MCF 10A (cell line): ENCODE results near the gene ZNF274. TPM values are rescaled to one million over a fixed set of nuclear protein-coding genes. Genes with fewer than 3 reads are reported as not detected.

ENCODE experiments used
- BruUV-seq: library from RNA; stranded (reverse); fragments of 400-500 nt; replicated peaks from 2 replicates; lab custom pipeline; 2021; lab: Mats Ljungman, UMichigan
- CTCF ChIA-PET: fragments of 300-600 bp; sonication (Branson Sonifier 250); formaldehyde crosslinking; extraction: SDS; loops from one replicate; lab custom pipeline; 2021; ENCODE audit warnings: antibody characterized with exemption, inconsistent platforms; lab: Yijun Ruan, JAX
- POLR2A ChIA-PET: fragments of 300-600, 350-650 bp; sonication (Branson Sonifier 250); formaldehyde crosslinking; extraction: SDS; loops from one replicate; lab custom pipeline; 2020; ENCODE audit warnings: antibody characterized with exemption, inconsistent platforms; lab: Yijun Ruan, JAX
- DNase-seq: peaks from one replicate; pipeline ENCODE4 v3.0.0-alpha.2; 2018; ENCODE audit not compliant: unreplicated experiment
- H3K27ac Mint-ChIP-seq: one replicate; pipeline ENCODE4 v1.8.0; 2022; ENCODE audit warnings: mild to moderate bottlenecking, low read depth, mixed read lengths; ENCODE audit not compliant: unreplicated experiment
- H3K27me3 Mint-ChIP-seq: one replicate; pipeline ENCODE4 v1.8.0; 2022; ENCODE audit warnings: mixed read lengths; ENCODE audit not compliant: insufficient read depth, unreplicated experiment
- H3K36me3 Mint-ChIP-seq: one replicate; pipeline ENCODE4 v1.8.0; 2022; ENCODE audit warnings: mild to moderate bottlenecking, moderate library complexity, mixed read lengths; ENCODE audit not compliant: insufficient read depth, unreplicated experiment
- H3K4me1 Mint-ChIP-seq: one replicate; pipeline ENCODE4 v1.8.0; 2022; ENCODE audit warnings: mixed read lengths; ENCODE audit not compliant: insufficient read depth, unreplicated experiment
- H3K4me3 Mint-ChIP-seq: one replicate; pipeline ENCODE4 v1.8.0; 2022; ENCODE audit warnings: mild to moderate bottlenecking, moderate library complexity, mixed read lengths; ENCODE audit not compliant: unreplicated experiment
- H3K9me3 Mint-ChIP-seq: one replicate; pipeline ENCODE4 v1.8.0; 2022; ENCODE audit warnings: mixed read lengths; ENCODE audit not compliant: unreplicated experiment
- intact Hi-C: fragments of 100-400 bp; cut with micrococcal nuclease; formaldehyde crosslinking; loops from 2 replicates; pipeline ENCODE4 v1.14.1; 2022
- total RNA-seq: library from RNA; stranded (reverse); gene quantifications from 2 replicates; pipeline ENCODE4 v1.2.3, GENCODE V29; 2022
- TF ChIP-seq, protein P1 (sequence below): fragments of 200-600 bp; IDR thresholded peaks from one replicate; pipeline ENCODE4 v1.8.0; 2022; ENCODE audit warnings: antibody characterized with exemption, mild to moderate bottlenecking; ENCODE audit not compliant: unreplicated experiment

ZNF274 gene
- total RNA-seq, 1 experiment from 2014 or later, result 27.1 TPM

DNA sequence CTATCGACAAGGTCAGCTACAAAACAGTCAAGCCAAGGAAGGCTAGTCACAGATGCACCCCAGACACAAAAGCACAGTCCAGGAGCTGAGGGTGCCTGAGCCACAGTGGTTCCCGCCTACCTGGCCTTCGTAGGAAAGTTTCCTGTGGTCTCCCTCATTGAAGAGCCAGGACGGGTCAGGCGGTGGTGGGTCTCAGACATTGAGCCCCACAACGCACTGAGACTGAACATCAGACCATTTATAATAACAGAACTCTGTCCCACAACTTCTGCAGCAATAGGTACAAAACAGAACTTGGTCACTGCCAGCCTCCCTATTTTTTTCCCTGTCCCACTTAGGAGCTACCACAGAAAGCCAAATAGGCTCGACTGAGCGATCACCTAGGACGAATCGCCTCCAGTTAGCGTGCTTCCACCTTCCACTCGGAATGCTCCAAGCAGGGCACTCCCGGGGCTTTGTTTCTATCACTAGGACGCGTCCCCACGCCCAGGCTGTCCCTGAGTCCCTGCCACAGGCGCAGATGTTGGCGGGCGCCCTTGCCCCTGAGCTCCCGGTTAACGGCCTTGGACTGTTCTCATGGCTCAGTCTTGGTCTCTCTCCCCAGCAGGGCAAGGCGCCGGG is 45.2 kb downstream of the ZNF274 start:
- Mint-ChIP-seq H3K36me3 (peaks cover 46% of the 10 kb centered on the region), H3K27me3 (no peaks in the 10 kb centered on the region), H3K9me3 (peaks cover 22% of the 10 kb centered on the region), H3K4me1 (peaks cover 8% of the 10 kb centered on the region), H3K4me3 (peak overlapping the region; percentile 85), H3K27ac (peak overlapping the region; percentile 92)
- ChIA-PET POLR2A (interaction anchor here (0.6 to 2.5 kb wide), 18 partner anchors 9 to 1026 kb away, joined by 3 to 17 read pairs (median 4); partner anchors contain the start of genes ERVK3-1, TRIM28, ZNF274 and ZNF329), CTCF (interaction anchor here (0.6 to 1.4 kb wide), 5 partner anchors 17 to 116 kb away, joined by 3 to 6 read pairs (median 4); partner anchors contain the start of gene ZNF274)
- TSS peak; percentile 83 for BruUV-seq
- TF ChIP-seq, protein P1, sequence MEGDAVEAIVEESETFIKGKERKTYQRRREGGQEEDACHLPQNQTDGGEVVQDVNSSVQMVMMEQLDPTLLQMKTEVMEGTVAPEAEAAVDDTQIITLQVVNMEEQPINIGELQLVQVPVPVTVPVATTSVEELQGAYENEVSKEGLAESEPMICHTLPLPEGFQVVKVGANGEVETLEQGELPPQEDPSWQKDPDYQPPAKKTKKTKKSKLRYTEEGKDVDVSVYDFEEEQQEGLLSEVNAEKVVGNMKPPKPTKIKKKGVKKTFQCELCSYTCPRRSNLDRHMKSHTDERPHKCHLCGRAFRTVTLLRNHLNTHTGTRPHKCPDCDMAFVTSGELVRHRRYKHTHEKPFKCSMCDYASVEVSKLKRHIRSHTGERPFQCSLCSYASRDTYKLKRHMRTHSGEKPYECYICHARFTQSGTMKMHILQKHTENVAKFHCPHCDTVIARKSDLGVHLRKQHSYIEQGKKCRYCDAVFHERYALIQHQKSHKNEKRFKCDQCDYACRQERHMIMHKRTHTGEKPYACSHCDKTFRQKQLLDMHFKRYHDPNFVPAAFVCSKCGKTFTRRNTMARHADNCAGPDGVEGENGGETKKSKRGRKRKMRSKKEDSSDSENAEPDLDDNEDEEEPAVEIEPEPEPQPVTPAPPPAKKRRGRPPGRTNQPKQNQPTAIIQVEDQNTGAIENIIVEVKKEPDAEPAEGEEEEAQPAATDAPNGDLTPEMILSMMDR, result no peak
- DNase-seq, result no peak
- intact Hi-C loops, result loop anchor here (2.0 to 5.0 kb wide), 2 partner anchors 77 to 159 kb away; partner anchors contain the start of genes ERVK3-1 and RPS5

DNA sequence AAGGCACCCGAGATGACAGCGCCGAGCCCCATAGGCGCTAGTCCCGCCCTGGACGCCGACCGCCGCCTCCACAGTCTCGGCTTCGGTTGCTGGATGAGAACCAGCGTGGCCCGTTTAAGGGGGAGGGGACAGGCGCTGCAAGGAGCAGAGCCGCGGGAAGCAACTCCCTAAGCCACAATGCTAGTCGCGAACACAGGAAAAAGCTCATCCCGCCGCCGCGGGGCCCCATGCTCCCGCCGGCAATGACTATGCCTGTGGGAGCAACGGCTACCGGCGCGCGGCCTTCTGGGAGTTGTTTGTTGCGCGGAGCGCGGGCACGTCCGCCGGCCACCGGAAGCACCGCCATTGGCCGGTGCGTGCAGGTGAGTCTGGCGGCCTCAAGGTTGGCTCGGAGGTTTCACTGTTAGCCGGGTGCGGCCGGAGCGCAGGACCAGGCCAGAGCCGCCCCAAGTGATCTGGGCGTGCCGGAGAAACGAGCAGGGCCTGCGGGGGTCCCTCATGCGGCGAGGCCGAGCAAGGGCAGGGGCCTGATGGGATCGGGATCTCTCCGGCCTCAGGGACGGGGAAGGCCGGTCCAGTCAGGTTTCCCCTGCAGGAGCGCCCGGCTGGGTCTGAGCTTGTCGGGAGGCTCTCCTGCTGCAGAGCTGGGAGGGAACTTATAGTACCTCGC is 45.9 kb downstream of the ZNF274 start, which contains the start of gene ZNF544:
Gene ZNF544 (plus strand): TSS at position 330 of the 670 bp plus-strand sequence. CDS start 15,110 bp downstream, outside the sequence.
- ChIA-PET POLR2A (interaction anchor here (0.6 to 2.5 kb wide), 19 partner anchors 8 to 1026 kb away, joined by 3 to 17 read pairs (median 4); partner anchors contain the start of genes ERVK3-1, TRIM28, ZNF274 and ZNF329), CTCF (interaction anchor here (0.7 to 1.4 kb wide), 8 partner anchors 9 to 596 kb away, joined by 3 to 6 read pairs (median 4); partner anchors contain the start of genes ZNF211 and ZNF274)
- peaks cover 8% of the 10 kb centered on the region for H3K4me1 Mint-ChIP-seq
- no TSS peak for BruUV-seq
- TF ChIP-seq, protein P1, result no peak
- no peaks in the 10 kb centered on the region for H3K27me3 Mint-ChIP-seq
- peak; percentile 84 for DNase-seq
- peaks cover 29% of the 10 kb centered on the region for H3K9me3 Mint-ChIP-seq
- H3K36me3 Mint-ChIP-seq, result peaks cover 50% of the 10 kb centered on the region
- intact Hi-C loops, result loop anchor here (2.0 to 5.0 kb wide), 2 partner anchors 76 to 159 kb away; partner anchors contain the start of genes ERVK3-1 and RPS5
- H3K4me3 Mint-ChIP-seq, result peak within 1 kb of the TSS; percentile 85
- peak within 1 kb of the TSS; percentile 92 for H3K27ac Mint-ChIP-seq

DNA sequence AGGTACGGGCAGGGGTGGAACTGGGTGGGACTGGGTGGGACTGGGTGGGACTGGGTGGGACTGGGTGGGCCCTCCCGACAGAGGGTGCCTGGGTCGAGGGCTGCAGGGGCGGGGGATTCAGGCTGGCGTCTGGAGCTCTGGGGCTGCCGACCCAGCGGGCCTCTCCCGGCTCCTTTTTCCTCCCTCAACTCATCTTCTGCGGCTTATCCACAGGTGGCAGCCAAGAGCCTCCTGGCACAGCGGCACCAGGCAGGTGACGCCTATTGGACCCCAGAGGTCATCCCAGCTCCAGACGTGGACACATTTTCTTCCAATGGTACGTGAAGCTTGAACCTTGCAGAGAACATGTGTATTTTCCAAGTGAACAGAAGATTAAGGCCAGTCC is 46.4 kb downstream of the ZNF274 start:
- H3K9me3 Mint-ChIP-seq, result peaks cover 34% of the 10 kb centered on the region
- TF ChIP-seq, protein P1, result peak; percentile 15
- H3K27me3 Mint-ChIP-seq, result no peaks in the 10 kb centered on the region
- H3K27ac Mint-ChIP-seq, result peak overlapping the region; percentile 92
- peak; percentile 53 for DNase-seq
- intact Hi-C loops, result loop anchor here (2.0 to 5.0 kb wide), 2 partner anchors 76 to 158 kb away; partner anchors contain the start of genes ERVK3-1 and RPS5
- CTCF ChIA-PET, result interaction anchor here (0.6 to 1.4 kb wide), 7 partner anchors 9 to 596 kb away, joined by 3 to 5 read pairs (median 3); partner anchors contain the start of genes ZNF211 and ZNF8
- H3K36me3 Mint-ChIP-seq, result peaks cover 55% of the 10 kb centered on the region
- POLR2A ChIA-PET, result interaction anchor here (1.0 to 2.5 kb wide), 10 partner anchors 8 to 133 kb away, joined by 3 to 17 read pairs (median 6); partner anchors contain the start of genes ERVK3-1, ZNF274, ZNF497 and ZNF8
- no TSS peak for BruUV-seq
- peak overlapping the region; percentile 85 for H3K4me3 Mint-ChIP-seq
- H3K4me1 Mint-ChIP-seq, result peaks cover 8% of the 10 kb centered on the region
